IMR-90 (cell line): Measurements from ENCODE around the gene FN1. TPM values are rescaled to one million over a fixed set of nuclear protein-coding genes. Genes with fewer than 3 reads are reported as not detected.
A peak's percentile ranks its signal among the peaks of the same experiment; 100 is the strongest.

ENCODE experiments used
- ATAC-seq: fragments of 200-7000 bp; cut with Tn5 transposase; 2 replicates; pipeline ENCODE4 v1.9.1; 2020; ENCODE audit warnings: low read depth, mild to moderate bottlenecking, moderate library complexity
- BruUV-seq: library from RNA; stranded (reverse); fragments of 400-500 nt; replicated peaks from 2 replicates; lab custom pipeline; 2021; lab: Mats Ljungman, UMichigan
- CTCF ChIA-PET: fragments of 300-600 bp; formaldehyde crosslinking; extraction: SDS; loops from one replicate; lab custom pipeline; 2021; ENCODE audit warnings: antibody characterized with exemption; lab: Yijun Ruan, JAX
- POLR2A ChIA-PET: fragments of 300-600 bp; sonication (Branson Sonifier 250); formaldehyde crosslinking; loops from one replicate; lab custom pipeline; 2022; ENCODE audit warnings: antibody characterized with exemption; ENCODE audit not compliant: unreplicated experiment; lab: Charles Lee
- DNase-seq: peaks from one replicate; pipeline ENCODE4 v3.0.0; 2013
- H2AFZ ChIP-seq: replicated peaks from 2 replicates; pipeline ENCODE3; 2013; ENCODE audit warnings: low read length, mild to moderate bottlenecking; ENCODE audit not compliant: poor library complexity
- H2AK5ac ChIP-seq: 2 replicates; pipeline ENCODE4 v1.6.1; 2013; ENCODE audit warnings: low read depth, low read length, inconsistent platforms
- H2AK9ac ChIP-seq: replicated peaks from 2 replicates; pipeline ENCODE3; 2013; ENCODE audit warnings: mild to moderate bottlenecking, low read depth, low read length, moderate library complexity; ENCODE audit not compliant: poor library complexity
- H2BK120ac ChIP-seq: 2 replicates; pipeline ENCODE4 v1.6.1; 2013; ENCODE audit warnings: low read depth, low read length, inconsistent platforms
- H2BK15ac ChIP-seq: 3 replicates; pipeline ENCODE4 v1.6.1; 2013; ENCODE audit warnings: low read depth, low read length, inconsistent platforms
- H2BK20ac ChIP-seq: 2 replicates; pipeline ENCODE4 v1.6.1; 2013; ENCODE audit warnings: low read depth, mild to moderate bottlenecking, inconsistent platforms, low read length, moderate library complexity
- H2BK5ac ChIP-seq: 2 replicates; pipeline ENCODE4 v1.6.1; 2013; ENCODE audit warnings: mild to moderate bottlenecking, low read depth, low read length, inconsistent platforms; ENCODE audit not compliant: poor library complexity, severe bottlenecking
- H3K14ac ChIP-seq: replicated peaks from 2 replicates; pipeline ENCODE4 v1.6.1; 2013; ENCODE audit warnings: low read depth, low read length, inconsistent platforms
- H3K18ac ChIP-seq: 2 replicates; pipeline ENCODE4 v1.6.1; 2013; ENCODE audit warnings: low read depth, low read length, control low read depth
- H3K23ac ChIP-seq: 2 replicates; pipeline ENCODE4 v1.6.1; 2013; ENCODE audit warnings: low read depth, low read length, inconsistent platforms
- H3K27ac ChIP-seq: 2 replicates; pipeline ENCODE4 v1.5.1; 2013; ENCODE audit warnings: mild to moderate bottlenecking, control low read depth, low read length; ENCODE audit not compliant: insufficient read depth
- H3K27me3 ChIP-seq: 2 replicates; pipeline ENCODE4 v1.6.1; 2013; ENCODE audit warnings: low read length; ENCODE audit not compliant: control insufficient read depth, insufficient read depth
- H3K36me3 ChIP-seq: 2 replicates; pipeline ENCODE4 v1.6.1; 2013; ENCODE audit warnings: low read length, mixed read lengths; ENCODE audit not compliant: control insufficient read depth, insufficient read depth
- H3K4ac ChIP-seq: 2 replicates; pipeline ENCODE4 v1.6.1; 2013; ENCODE audit warnings: low read depth, low read length, inconsistent platforms
- H3K4me1 ChIP-seq: 2 replicates; pipeline ENCODE4 v1.6.1; 2013; ENCODE audit warnings: low read length, mixed read lengths; ENCODE audit not compliant: control insufficient read depth, insufficient read depth
- H3K4me2 ChIP-seq: 2 replicates; pipeline ENCODE4 v1.6.1; 2013; ENCODE audit warnings: low read depth, mild to moderate bottlenecking, control low read depth, low read length, moderate library complexity
- H3K4me3 ChIP-seq: 2 replicates; pipeline ENCODE4 v1.5.1; 2013; ENCODE audit warnings: low read depth, mild to moderate bottlenecking, control low read depth, low read length, moderate library complexity; ENCODE audit not compliant: insufficient read depth
- H3K56ac ChIP-seq: 2 replicates; pipeline ENCODE4 v1.6.1; 2013; ENCODE audit warnings: low read length, inconsistent platforms; ENCODE audit not compliant: insufficient read depth; ENCODE audit errors: extremely low read depth
- H3K79me1 ChIP-seq, 2 experiments: 2 replicates each; pipeline ENCODE4 v1.6.1; 2013; ENCODE audit warnings: low read length in 2 of 2, inconsistent platforms in 1 of 2, low read depth in 1 of 2
- H3K9ac ChIP-seq: 2 replicates; pipeline ENCODE4 v1.6.1; 2013; ENCODE audit warnings: low read depth, low read length, control low read depth
- H3K9me1 ChIP-seq: 2 replicates; pipeline ENCODE4 v1.6.1; 2013; ENCODE audit warnings: low read length, inconsistent platforms; ENCODE audit not compliant: insufficient read depth
- H3K9me3 ChIP-seq: 2 replicates; pipeline ENCODE4 v1.6.1; 2013; ENCODE audit warnings: low read length; ENCODE audit not compliant: control insufficient read depth, insufficient read depth
- H4K20me1 ChIP-seq: 2 replicates; pipeline ENCODE4 v1.6.1; 2013; ENCODE audit warnings: low read length, inconsistent platforms; ENCODE audit not compliant: insufficient read depth
- H4K5ac ChIP-seq: 2 replicates; pipeline ENCODE4 v1.6.1; 2013; ENCODE audit warnings: mild to moderate bottlenecking, low read depth, low read length, control low read depth
- H4K8ac ChIP-seq, 2 experiments: 2 replicates each; pipeline ENCODE4 v1.6.1; 2013; ENCODE audit warnings: low read depth in 2 of 2, low read length in 2 of 2, control low read depth in 1 of 2, inconsistent platforms in 1 of 2
- H4K91ac ChIP-seq: 2 replicates; pipeline ENCODE4 v1.6.1; 2013; ENCODE audit warnings: low read depth, low read length, inconsistent platforms; ENCODE audit not compliant: insufficient read depth
- CEBPB ChIP-seq: IDR thresholded peaks from 2 replicates; pipeline ENCODE4 v1.6.1; 2012; ENCODE audit warnings: low read depth, low read length, improper control_type of control experiment
- MAFK ChIP-seq: IDR thresholded peaks from 2 replicates; pipeline ENCODE4 v1.6.1; 2012; ENCODE audit warnings: low read depth, low read length, improper control_type of control experiment
- WGBS, 2 experiments: methylation state at CpG; one replicate each; pipeline versions ENCODE4 v1.1.5 to v1.1.7; 2013; ENCODE audit warnings: missing lambda C conversion rate in 2 of 2; ENCODE audit not compliant: insufficient read length in 1 of 2; ENCODE audit errors: extremely low coverage in 2 of 2; 5-methylcytosine and 5-hydroxymethylcytosine counted together
- dilution Hi-C: fragments of 300-500 bp; cut with HindIII; formaldehyde crosslinking; loops from one replicate; pipeline ENCODE4 v1.14.3; 2018; ENCODE audit warnings: low sequenced_read_pairs; ENCODE audit not compliant: unreplicated experiment
- in situ Hi-C: fragments of 300-500 bp; cut with MboI; formaldehyde crosslinking; loops from 3 replicates; pipeline ENCODE4 v1.14.3; 2019; ENCODE audit warnings: low sequenced_read_pairs, inconsistent platforms, mixed read lengths
- intact Hi-C: fragments of 100-400 bp; cut with micrococcal nuclease; formaldehyde crosslinking; loops from 2 replicates; pipeline ENCODE4 v1.10.0; 2022
- polyA plus RNA-seq, 3 experiments: library from polyadenylated mRNA; depleted of rRNA; stranded (reverse); fragments of >200 nt; gene quantifications; 2 replicates each; pipeline ENCODE4 v1.2.3, GENCODE V29; 2012; ENCODE audit warnings: low replicate concordance in 1 of 3
- total RNA-seq: library from RNA; depleted of rRNA; stranded (reverse); fragments of >200 nt; gene quantifications from 2 replicates; pipeline ENCODE4 v1.2.3, GENCODE V29; 2012
- TF ChIP-seq, protein P1 (sequence below): fragments of 150-350 bp; IDR thresholded peaks from 2 replicates; pipeline ENCODE4 v1.6.1; 2016; ENCODE audit warnings: low read depth, mild to moderate bottlenecking, low read length, moderate library complexity, borderline replicate concordance

Gene FN1
- total and polyA plus RNA-seq, 2 of the 4 experiments (the other 2 are of a cell fraction), result 8,243 to 13,004 TPM

DNA sequence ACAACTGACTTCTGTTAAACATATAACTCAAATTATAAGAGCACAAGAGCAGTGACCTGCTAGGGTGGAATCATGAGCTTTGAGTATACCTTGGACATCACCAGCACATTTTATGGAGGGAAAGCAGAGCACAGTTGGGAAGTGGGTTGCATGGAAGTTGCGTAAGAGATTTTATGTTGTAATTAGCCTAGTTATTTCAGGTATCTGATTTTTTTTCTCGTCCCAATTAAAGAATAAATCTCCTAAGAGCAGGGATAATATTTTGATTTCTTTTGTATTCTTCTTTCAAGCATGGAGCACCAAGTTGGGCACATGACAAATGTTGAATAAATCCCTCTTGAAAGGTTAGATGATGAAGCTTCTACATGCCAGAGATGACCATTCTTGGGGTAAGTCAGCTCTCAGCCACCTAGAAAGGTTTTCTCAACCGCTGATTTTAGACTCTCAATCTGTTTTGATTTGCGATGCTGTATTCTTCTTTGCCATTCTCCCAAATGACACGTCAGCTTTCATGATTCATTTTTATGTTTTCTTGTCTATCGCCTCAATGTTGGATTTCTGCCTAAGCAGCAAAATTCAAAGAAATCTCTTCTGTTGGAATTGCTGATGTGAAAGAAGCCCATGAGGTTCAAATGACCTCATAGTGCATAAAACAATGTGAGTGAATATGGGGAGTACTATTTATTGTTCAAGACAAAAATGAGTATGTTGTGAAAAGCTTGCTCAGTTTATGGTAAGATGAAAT, 15.3 kb upstream of the FN1 start:
- H3K56ac ChIP-seq, result no peak overlapping the region
- no TSS peak for BruUV-seq
- H3K9ac ChIP-seq, result no peak overlapping the region
- DNase-seq (no peak), ATAC-seq (no peak)
- H3K4ac ChIP-seq, result no peak overlapping the region
- no peaks in the 10 kb centered on the region for H3K9me1 ChIP-seq
- POLR2A ChIA-PET, result no interaction called here
- H3K27me3 ChIP-seq, result no peaks in the 10 kb centered on the region
- H3K36me3 ChIP-seq, result no peaks in the 10 kb centered on the region
- H3K4me2 ChIP-seq, result no peak overlapping the region
- H4K8ac ChIP-seq, result no peak overlapping the region
- no peaks in the 10 kb centered on the region for H3K79me1 ChIP-seq
- TF ChIP-seq CEBPB, result peak; percentile 77
- TF ChIP-seq, protein P1, sequence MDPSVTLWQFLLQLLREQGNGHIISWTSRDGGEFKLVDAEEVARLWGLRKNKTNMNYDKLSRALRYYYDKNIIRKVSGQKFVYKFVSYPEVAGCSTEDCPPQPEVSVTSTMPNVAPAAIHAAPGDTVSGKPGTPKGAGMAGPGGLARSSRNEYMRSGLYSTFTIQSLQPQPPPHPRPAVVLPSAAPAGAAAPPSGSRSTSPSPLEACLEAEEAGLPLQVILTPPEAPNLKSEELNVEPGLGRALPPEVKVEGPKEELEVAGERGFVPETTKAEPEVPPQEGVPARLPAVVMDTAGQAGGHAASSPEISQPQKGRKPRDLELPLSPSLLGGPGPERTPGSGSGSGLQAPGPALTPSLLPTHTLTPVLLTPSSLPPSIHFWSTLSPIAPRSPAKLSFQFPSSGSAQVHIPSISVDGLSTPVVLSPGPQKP, result no peak
- peak; percentile 58; the same call in 1 of the 2 replicates for TF ChIP-seq MAFK
- intact Hi-C loops, result loop anchor here (5.0 kb wide), 1 partner anchor 261 kb away; no protein-coding TSS in a partner anchor
- no peak overlapping the region for H2BK5ac ChIP-seq
- no peak overlapping the region for H2BK15ac ChIP-seq
- no peak overlapping the region for H3K4me3 ChIP-seq
- H4K91ac ChIP-seq, result no peak overlapping the region
- no peak overlapping the region for H2AK5ac ChIP-seq
- no peak overlapping the region for H2BK120ac ChIP-seq
- no peak overlapping the region for H3K27ac ChIP-seq
- WGBS, 2 experiments, result 100% methylated on average over 1 of the region's 6 CpGs; no CpG with 5 or more reads in 1 of the 2 experiments
- dilution Hi-C loops, result no loop called here
- no peak overlapping the region for H3K14ac ChIP-seq
- no peak overlapping the region for H4K5ac ChIP-seq
- H3K18ac ChIP-seq, result no peak overlapping the region
- H4K20me1 ChIP-seq, result no peaks in the 10 kb centered on the region
- no peak overlapping the region for H2AFZ ChIP-seq
- CTCF ChIA-PET, result interaction anchor here (0.7 kb wide), 1 partner anchor 467 kb away, joined by 3 read pairs; no protein-coding TSS in a partner anchor
- no peaks in the 10 kb centered on the region for H3K4me1 ChIP-seq
- H2AK9ac ChIP-seq, result no peak overlapping the region
- H3K23ac ChIP-seq, result no peak overlapping the region
- no peak overlapping the region for H2BK20ac ChIP-seq
- in situ Hi-C loops, result no loop called here
- 0 out of 2 replicates have a peak, but pooled peaks cover 3% of the 10 kb centered on the region for H3K9me3 ChIP-seq
